DOHH2 (cell line): ENCODE data around the gene ITGB7.

Experiments
- CTCF ChIP-seq: fragments of 200-600 bp; sonication (generic); IDR thresholded peaks from one replicate; pipeline ENCODE4 v1.5.1; 2014; ENCODE audit warnings: antibody characterized with exemption, mild to moderate bottlenecking, low read depth, low read length; ENCODE audit not compliant: poor library complexity, severe bottlenecking
- EZH2phosphoT487 ChIP-seq: fragments of 200-600 bp; sonication (generic); IDR thresholded peaks from 2 replicates; pipeline ENCODE4 v1.6.1; 2017; ENCODE audit warnings: borderline replicate concordance, mild to moderate bottlenecking, antibody characterized with exemption, low read length, moderate library complexity, mixed read lengths

GRCh38 chr12:53172352-53172751, 34.7 kb downstream of the ITGB7 start:
- TF ChIP-seq CTCF (no peak), EZH2phosphoT487 (no peak)
